ELR (cell line): Measurements from ENCODE around the gene POLR3H.
"Not testable (repeated sequence)": the region's sequence is repeated elsewhere in the genome, so short reads cannot be mapped to it uniquely, and the experiment has no call there.

Source experiments
- DNase-seq: peaks from one replicate; pipeline ENCODE4 v3.0.0-alpha.2; 2015; ENCODE audit warnings: low read depth

POLR3H gene

GRCh38 chr22:41564563-41564962 lies 20.3 kb upstream of the POLR3H start:
- peak; percentile 78 for DNase-seq

GRCh38 chr22:41563051-41563711 lies 18.9 kb upstream of the POLR3H start:
- DNase-seq, result peak; percentile 89

GRCh38 chr22:41562461-41562860 lies 18.2 kb upstream of the POLR3H start:
- no peak for DNase-seq

- DNase-seq, result no peak
Measured at GRCh38 chr22:41561788-41562187, 17.5 kb upstream of the POLR3H start.

GRCh38 chr22:41561335-41561734 lies 17.1 kb upstream of the POLR3H start:
- no peak for DNase-seq

GRCh38 chr22:41560095-41560471 lies 15.8 kb upstream of the POLR3H start:
- no peak for DNase-seq

GRCh38 chr22:41558241-41558630 lies 14.0 kb upstream of the POLR3H start:
- DNase-seq, result not testable (repeated sequence)

GRCh38 chr22:41557401-41558240 lies 13.4 kb upstream of the POLR3H start:
- peak; percentile 70 for DNase-seq

GRCh38 chr22:41556561-41556960 lies 12.3 kb upstream of the POLR3H start:
- DNase-seq, result no peak

- no peak for DNase-seq
Measured at GRCh38 chr22:41555325-41555982, 11.2 kb upstream of the POLR3H start.

- no peak for DNase-seq
Measured at GRCh38 chr22:41551877-41552582, 7.8 kb upstream of the POLR3H start.

GRCh38 chr22:41550952-41551491 lies 6.8 kb upstream of the POLR3H start:
- DNase-seq, result no peak

- DNase-seq, result no peak
Measured at GRCh38 chr22:41548830-41549211, 4.6 kb upstream of the POLR3H start.

GRCh38 chr22:41544671-41545476 lies 604 bp upstream of the POLR3H start:
- DNase-seq, result peak; percentile 53

GRCh38 chr22:41542224-41542623 lies 2.0 kb downstream of the POLR3H start:
- DNase-seq, result no peak

GRCh38 chr22:41541484-41541883 lies 2.8 kb downstream of the POLR3H start:
- DNase-seq, result no peak

- no peak for DNase-seq
Measured at GRCh38 chr22:41540365-41540764, 3.9 kb downstream of the POLR3H start.

- no peak for DNase-seq
Measured at GRCh38 chr22:41540006-41540315, 4.3 kb downstream of the POLR3H start.

- DNase-seq, result no peak
Measured at GRCh38 chr22:41539146-41540005, 4.9 kb downstream of the POLR3H start.

- DNase-seq, result no peak
Measured at GRCh38 chr22:41538583-41538982, 5.7 kb downstream of the POLR3H start.
